GM19351 (cell line): ENCODE results near the gene ZNF333.
"Not testable (repeated sequence)": the region's sequence is repeated elsewhere in the genome, so short reads cannot be mapped to it uniquely, and the experiment has no call there.

Experiments
- ATAC-seq: cut with Tn5 transposase; IDR thresholded peaks from one replicate; pipeline ENCODE4 v1.9.1; 2021; ENCODE audit warnings: mild to moderate bottlenecking, moderate library complexity; ENCODE audit not compliant: unreplicated experiment

ZNF333 gene

GRCh38 chr19:14765841-14766240, 76.0 kb downstream of the ZNF333 start:
- ATAC-seq, result not testable (repeated sequence)

DNA sequence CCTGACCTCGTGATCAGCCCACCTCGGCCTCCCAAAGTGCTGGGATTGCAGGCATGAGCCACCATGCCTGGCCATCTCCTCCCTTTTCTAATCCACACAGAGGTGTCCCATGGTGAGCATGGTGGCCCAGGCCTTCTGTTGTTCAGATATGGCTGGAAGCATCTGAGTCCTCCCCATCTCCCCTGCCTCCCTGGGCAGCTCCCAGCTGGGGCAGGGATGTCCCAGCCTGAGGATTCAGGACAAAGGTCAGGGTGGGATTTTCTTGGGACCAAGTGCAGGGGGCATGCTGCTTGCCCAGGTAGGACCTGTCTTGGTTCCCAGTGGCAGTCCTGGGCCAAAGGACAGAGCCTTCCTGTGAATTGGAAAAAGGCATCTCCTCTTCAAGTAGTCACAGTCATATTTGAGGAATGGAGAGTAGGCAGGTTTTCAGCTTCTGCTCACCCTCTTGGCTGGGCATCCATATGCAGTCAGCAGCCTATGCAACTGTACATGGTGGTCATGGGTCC, 77.7 kb downstream of the ZNF333 start:
- no peak for ATAC-seq

- no peak for ATAC-seq
These were observed 78.2 kb downstream of the ZNF333 start for GRCh38 chr19:14768001-14768400.

- no peak for ATAC-seq
These were observed 79.4 kb downstream of the ZNF333 start for GRCh38 chr19:14769201-14769600.

GRCh38 chr19:14770136-14770535, 80.3 kb downstream of the ZNF333 start:
- no peak for ATAC-seq

- ATAC-seq, result no peak
These were observed 81.3 kb downstream of the ZNF333 start for GRCh38 chr19:14770944-14771839.

- no peak for ATAC-seq
These were observed 82.6 kb downstream of the ZNF333 start for GRCh38 chr19:14772467-14772866.

DNA sequence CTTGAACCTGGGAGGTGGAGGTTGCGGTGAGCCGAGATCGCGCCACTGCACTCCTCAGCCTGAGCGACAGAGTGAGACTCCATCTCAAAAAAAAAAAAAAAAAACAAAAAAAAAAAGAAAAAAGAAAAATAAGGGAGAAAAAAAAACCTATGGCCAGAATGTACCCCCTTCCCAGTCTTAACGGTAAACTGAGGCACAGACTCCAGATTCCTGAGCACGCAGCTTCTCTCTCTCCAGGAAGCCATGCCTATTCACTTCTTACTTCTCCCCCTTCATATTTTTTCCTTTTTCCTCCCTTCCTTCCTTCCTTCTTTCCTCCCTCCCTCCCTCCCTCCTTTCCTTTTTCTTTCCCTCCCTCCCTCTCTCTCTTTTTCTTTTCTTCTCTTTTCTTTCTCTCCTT, 83.1 kb downstream of the ZNF333 start:
- no peak for ATAC-seq

- not testable (repeated sequence) for ATAC-seq
These were observed 83.9 kb downstream of the ZNF333 start for GRCh38 chr19:14773722-14774121.

GRCh38 chr19:14774373-14774772, 84.5 kb downstream of the ZNF333 start:
- no peak for ATAC-seq

DNA sequence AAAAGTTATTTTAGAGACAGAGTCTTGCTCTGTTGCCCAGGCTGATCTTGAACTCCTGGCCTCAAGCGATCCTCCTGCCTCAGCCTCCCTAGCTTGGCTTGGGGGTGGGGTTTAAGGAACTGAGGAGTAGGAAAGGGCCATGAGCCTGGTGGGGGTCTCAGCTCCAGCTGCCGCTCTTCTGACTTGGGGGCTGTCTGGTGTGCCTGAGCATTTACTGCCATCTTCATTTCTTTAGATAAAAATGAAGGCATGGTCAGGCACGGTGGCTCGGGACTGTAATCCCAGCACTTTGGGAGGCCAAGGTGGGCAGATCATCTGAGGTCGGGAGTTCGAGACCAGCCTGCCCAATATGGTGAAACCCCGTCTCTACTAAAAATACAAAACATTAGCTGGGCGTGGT, 85.5 kb downstream of the ZNF333 start:
- not testable (repeated sequence) for ATAC-seq

DNA sequence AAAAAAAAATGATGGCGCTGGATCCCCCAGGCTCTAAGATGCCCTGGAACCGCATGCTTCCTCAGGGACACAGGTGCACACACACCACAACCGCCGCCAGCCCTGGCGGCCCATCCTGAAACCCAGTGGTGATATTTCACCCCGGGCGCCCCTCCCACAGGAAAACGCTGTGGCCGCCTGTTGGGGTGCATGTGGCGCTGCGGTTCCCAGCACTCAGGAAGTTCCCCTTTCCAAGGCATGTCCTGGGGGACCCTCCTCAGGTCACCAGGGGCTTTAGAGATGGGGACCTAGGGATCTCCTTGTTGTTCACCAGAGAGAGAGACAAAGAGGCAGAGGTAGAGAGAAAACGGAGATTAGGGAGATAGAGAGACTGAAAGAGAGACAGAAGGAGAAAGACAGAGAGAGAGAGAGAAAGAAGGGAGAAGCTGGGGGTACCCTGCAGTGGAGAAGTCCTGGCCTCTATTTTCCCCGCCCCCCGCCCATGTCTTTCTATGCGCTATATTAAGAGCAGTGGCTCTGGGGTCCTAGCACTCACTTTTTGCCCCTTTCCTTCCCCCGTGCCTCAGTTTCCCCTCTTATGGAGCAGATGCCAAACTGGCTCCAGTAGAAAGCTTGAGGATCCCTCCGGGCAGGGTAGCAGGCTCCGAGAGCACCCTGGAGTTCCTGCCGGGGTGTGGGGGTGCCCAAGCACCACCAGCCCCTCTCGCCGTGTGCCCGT, 86.2 kb downstream of the ZNF333 start:
- ATAC-seq, result no peak

- ATAC-seq, result not testable (repeated sequence)
These were observed 87.8 kb downstream of the ZNF333 start for GRCh38 chr19:14777645-14778044.

DNA sequence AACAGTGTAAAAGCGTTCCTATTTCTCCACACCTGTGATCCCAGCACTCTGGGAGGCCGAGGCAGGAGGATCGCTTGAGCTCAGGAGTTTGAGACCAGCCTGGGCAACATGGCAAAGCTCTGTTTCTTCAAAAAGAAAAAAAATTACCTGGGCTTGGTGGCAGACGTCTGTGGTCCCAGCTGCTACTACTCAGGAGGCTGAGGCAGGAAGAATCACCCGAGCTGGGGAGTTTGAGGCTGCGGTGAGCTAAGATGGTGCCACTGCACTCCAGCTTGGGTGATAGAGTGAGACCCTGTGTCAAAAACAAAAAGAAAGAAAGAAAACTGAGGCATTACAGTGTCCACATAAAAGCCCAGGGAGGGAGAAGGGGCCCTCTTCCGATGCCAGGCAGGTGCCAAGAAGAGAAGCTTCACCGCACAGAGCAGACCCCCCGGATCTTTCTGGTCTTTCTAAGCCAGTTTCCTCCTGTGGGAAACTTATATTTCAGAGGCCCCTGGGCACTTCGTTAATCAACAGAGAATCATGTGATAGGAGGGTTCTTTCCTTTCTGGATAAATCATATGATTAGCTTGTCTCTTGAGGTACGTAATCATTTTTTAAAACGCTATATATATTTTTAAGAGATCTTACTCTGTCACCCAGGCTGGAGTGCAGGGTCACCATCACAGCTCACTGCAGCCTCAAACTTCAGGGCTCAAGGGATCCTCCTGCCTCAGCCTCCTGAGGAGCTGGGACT, 88.4 kb downstream of the ZNF333 start, which contains the start of gene ADGRE2:
TSS of gene ADGRE2 (minus strand) at position 451 of the 736 bp plus-strand sequence. CDS start 1,804 bp downstream, outside the sequence.
- ATAC-seq, result not testable (repeated sequence)

DNA sequence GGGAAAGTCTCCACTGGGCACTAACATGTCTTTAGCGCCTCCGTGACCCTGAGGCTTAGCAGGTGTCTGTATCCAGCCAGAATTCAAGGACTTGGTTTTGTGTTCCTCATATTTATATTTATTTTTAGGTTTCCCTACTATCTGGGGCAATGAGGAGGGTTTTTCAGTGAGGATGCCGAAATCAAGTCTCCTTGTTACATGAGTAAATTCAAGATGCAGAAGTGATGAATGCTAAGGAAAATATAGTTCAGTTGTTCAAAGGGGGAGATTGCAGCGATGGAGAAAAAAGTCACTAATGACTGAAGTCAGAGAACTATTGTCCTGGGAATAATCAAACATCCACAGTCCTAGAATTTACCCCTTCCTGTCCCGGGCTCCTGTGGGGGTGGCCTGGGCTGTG, 89.3 kb downstream of the ZNF333 start:
- no peak for ATAC-seq

DNA sequence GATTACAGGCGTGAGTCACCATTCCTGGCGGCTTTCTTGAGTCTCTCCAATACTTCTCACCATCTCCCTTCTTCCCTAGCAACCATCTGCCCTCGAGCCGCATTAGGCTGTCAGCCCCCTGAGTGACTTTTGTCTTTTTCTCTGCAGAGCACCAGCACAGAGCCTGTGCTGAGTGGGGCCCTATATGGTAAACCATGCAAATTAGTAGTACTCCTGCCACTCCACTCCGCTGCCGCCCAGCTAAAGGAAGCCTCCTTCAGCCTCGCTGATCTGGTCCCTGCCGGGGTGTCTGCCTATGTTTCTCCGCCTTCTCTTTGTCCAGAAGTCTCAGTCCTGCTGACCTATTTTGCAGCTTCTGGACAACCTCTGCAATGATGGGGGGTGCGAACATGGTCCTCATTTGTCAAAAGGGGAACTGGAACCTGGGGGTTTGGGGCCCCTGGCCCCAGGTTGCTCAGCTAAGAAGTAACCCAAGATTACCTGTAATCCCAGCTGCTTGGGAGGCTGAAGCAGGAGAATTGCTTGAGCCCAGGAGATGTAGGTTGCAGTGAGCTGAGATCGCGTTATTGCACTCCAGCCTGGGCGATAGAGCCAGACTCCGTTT, 90.9 kb downstream of the ZNF333 start:
- not testable (repeated sequence) for ATAC-seq

DNA sequence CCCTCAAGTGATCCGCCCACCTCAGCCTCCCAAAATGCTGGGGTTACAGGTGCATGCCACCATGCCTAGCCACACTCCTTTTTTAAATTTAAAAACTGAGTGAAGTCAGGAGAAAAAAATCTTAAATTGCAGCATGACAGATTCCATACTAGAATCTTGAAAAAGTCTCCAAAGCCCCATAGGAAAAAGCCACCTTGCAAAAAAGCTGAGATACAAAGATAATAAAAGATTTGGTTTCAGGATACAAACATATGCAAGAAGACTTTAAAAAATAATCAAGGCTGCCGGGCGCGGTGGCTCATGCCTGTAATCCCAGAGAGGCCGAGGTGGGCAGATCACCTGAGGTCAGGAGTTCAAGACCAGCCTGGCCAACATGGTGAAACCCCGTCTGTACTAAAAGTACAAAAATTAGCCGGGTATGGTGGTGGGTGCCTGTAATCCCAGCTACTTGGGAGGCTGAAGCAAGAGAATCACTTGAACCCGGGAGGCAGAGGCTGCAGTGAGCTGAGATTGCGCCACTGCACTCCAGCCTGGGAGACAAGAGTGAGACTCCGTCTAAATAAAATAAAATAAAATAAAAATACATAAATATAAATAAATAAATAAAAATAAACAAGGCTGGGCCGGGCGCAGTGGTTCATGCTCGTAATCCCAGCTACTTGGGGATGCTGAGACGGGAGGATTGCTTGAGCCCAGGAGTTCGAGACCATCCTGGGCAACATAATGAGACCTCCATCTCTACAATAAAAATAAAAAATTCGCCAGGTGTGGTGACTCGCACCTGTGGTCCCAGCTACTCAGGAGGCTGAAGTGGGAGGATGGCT, 92.1 kb downstream of the ZNF333 start:
- ATAC-seq, result not testable (repeated sequence)

- no peak for ATAC-seq
These were observed 93.0 kb downstream of the ZNF333 start for GRCh38 chr19:14782626-14783409.
